Stimulated activated CD4-positive, alpha-beta T cell treated with anti-CD3 and anti-CD28 coated beads, TNF-alpha, amount 100 ng/mL, for 24 hours (primary cell): Measurements from ENCODE around the gene LAMB2.

Source experiments
- DNase-seq, 3 experiments: peaks; one replicate each; pipeline ENCODE4 v3.0.0-alpha.2; 2020; ENCODE audit warnings: low read depth in 3 of 3

LAMB2 gene

GRCh38 chr3:49132437-49133225 is at the start of gene LAMB2:
Gene LAMB2, minus strand, starts transcription at chr3:49133050. Its CDS starts 183 bp downstream, at chr3:49132867.
- no peak for DNase-seq

GRCh38 chr3:49181351-49181750 is 48.5 kb upstream of the LAMB2 start:
- DNase-seq, result no peak

- DNase-seq, result no peak
These were observed 47.3 kb upstream of the LAMB2 start for GRCh38 chr3:49180116-49180515.

- no peak for DNase-seq
These were observed 44.2 kb upstream of the LAMB2 start for GRCh38 chr3:49177073-49177472.

- no peak for DNase-seq
These were observed 42.7 kb upstream of the LAMB2 start for GRCh38 chr3:49175530-49175929.

GRCh38 chr3:49174397-49174985 is 41.6 kb upstream of the LAMB2 start:
- no peak for DNase-seq

- no peak for DNase-seq
These were observed 40.9 kb upstream of the LAMB2 start for GRCh38 chr3:49173792-49174170.

- DNase-seq, result no peak
These were observed 40.4 kb upstream of the LAMB2 start for GRCh38 chr3:49173116-49173791.

- DNase-seq, result no peak
These were observed 39.7 kb upstream of the LAMB2 start for GRCh38 chr3:49172551-49173041.

- no peak for DNase-seq
These were observed 39.1 kb upstream of the LAMB2 start for GRCh38 chr3:49171775-49172500.

GRCh38 chr3:49171119-49171774 is 38.4 kb upstream of the LAMB2 start, which contains the start of gene KLHDC8B:
Gene KLHDC8B, plus strand, starts transcription at chr3:49171598. Its CDS starts 1,172 bp downstream, at chr3:49172770.
- DNase-seq, result peak; percentile 66 to 84 (median 67)

- no peak for DNase-seq
These were observed 37.9 kb upstream of the LAMB2 start for GRCh38 chr3:49170744-49171118.

GRCh38 chr3:49166752-49167556 is 34.1 kb upstream of the LAMB2 start:
- no peak for DNase-seq

- DNase-seq, result peak; percentile 53 to 72 (median 55)
These were observed 33.2 kb upstream of the LAMB2 start, which contains the start of gene CCDC71 for GRCh38 chr3:49165771-49166751. Gene CCDC71, minus strand, starts transcription at chr3:49166331. Its CDS starts 2,123 bp downstream, at chr3:49164208.

- DNase-seq, result no peak
These were observed 32.3 kb upstream of the LAMB2 start for GRCh38 chr3:49164983-49165720.

GRCh38 chr3:49163609-49164008 is 30.8 kb upstream of the LAMB2 start:
- DNase-seq, result no peak

- no peak for DNase-seq
These were observed 30.0 kb upstream of the LAMB2 start for GRCh38 chr3:49162751-49163419.
